Calu3 (cell line): ENCODE results near the gene TIRAP. TPM values are rescaled to one million over a fixed set of nuclear protein-coding genes. Genes with fewer than 3 reads are reported as not detected.

Experiments used
- BruUV-seq: library from RNA; stranded (reverse); fragments of 400-500 nt; replicated peaks from 2 replicates; lab custom pipeline; 2021; lab: Mats Ljungman, UMichigan
- CTCF ChIA-PET: fragments of 300-600 bp; sonication (Branson Sonifier 250); formaldehyde crosslinking; loops from one replicate; lab custom pipeline; 2022; ENCODE audit warnings: antibody characterized with exemption; lab: Charles Lee
- DNase-seq: peaks from one replicate; pipeline ENCODE4 v3.0.0; 2022
- H3K27ac Mint-ChIP-seq: one replicate; pipeline ENCODE4 v1.8.0; 2022; ENCODE audit warnings: mixed read lengths; ENCODE audit not compliant: unreplicated experiment
- H3K27me3 Mint-ChIP-seq: one replicate; pipeline ENCODE4 v1.8.0; 2022; ENCODE audit warnings: mixed read lengths; ENCODE audit not compliant: unreplicated experiment
- H3K36me3 Mint-ChIP-seq: one replicate; pipeline ENCODE4 v1.8.0; 2022; ENCODE audit warnings: mild to moderate bottlenecking, moderate library complexity, mixed read lengths; ENCODE audit not compliant: insufficient read depth, unreplicated experiment
- H3K4me1 Mint-ChIP-seq: one replicate; pipeline ENCODE4 v1.8.0; 2022; ENCODE audit warnings: mild to moderate bottlenecking, low read depth, mixed read lengths; ENCODE audit not compliant: unreplicated experiment
- H3K4me3 Mint-ChIP-seq: one replicate; pipeline ENCODE4 v1.8.0; 2022; ENCODE audit warnings: mild to moderate bottlenecking, low read depth, moderate library complexity, mixed read lengths; ENCODE audit not compliant: unreplicated experiment
- H3K9me3 Mint-ChIP-seq: one replicate; pipeline ENCODE4 v1.8.0; 2022; ENCODE audit warnings: low read depth, mixed read lengths; ENCODE audit not compliant: unreplicated experiment
- CTCF ChIP-seq: fragments of 200-600 bp; IDR thresholded peaks from one replicate; pipeline ENCODE4 v1.8.0; 2022; ENCODE audit warnings: antibody characterized with exemption; ENCODE audit not compliant: unreplicated experiment
- intact Hi-C: fragments of 100-400 bp; cut with micrococcal nuclease; formaldehyde crosslinking; loops from one replicate; pipeline ENCODE4 v1.10.0; 2022; ENCODE audit not compliant: unreplicated experiment
- total RNA-seq: library from RNA; stranded (reverse); gene quantifications from 2 replicates; pipeline ENCODE4 v1.2.3, GENCODE V29; 2022

The TIRAP gene
- total RNA-seq, 1 experiment from 2014 or later, result 8.1 TPM

GRCh38 chr11:126262216-126262615 lies 20.7 kb upstream of the TIRAP start:
- CTCF ChIA-PET, result interaction anchor here (0.8 kb wide), 1 partner anchor 110 kb away, joined by 3 read pairs; no protein-coding TSS in a partner anchor
- H3K36me3 Mint-ChIP-seq, result peaks cover 30% of the 10 kb centered on the region

GRCh38 chr11:126263489-126263888 lies 19.4 kb upstream of the TIRAP start:
- Mint-ChIP-seq H3K27ac (no peak overlapping the region), H3K4me1 (no peaks in the 10 kb centered on the region), H3K36me3 (peaks cover 43% of the 10 kb centered on the region), H3K9me3 (no peaks in the 10 kb centered on the region), H3K4me3 (no peak overlapping the region), H3K27me3 (no peaks in the 10 kb centered on the region)
- DNase-seq, result no peak
- CTCF ChIA-PET, result no interaction called here
- TF ChIP-seq CTCF, result no peak
- BruUV-seq, result no TSS peak
- intact Hi-C loops, result no loop called here

More at GRCh38 chr11:126262216-126262615, 20.7 kb upstream of the TIRAP start:
- no peak for TF ChIP-seq CTCF
- Mint-ChIP-seq H3K27ac (no peak overlapping the region), H3K27me3 (no peaks in the 10 kb centered on the region), H3K4me1 (no peaks in the 10 kb centered on the region), H3K4me3 (no peak overlapping the region), H3K9me3 (no peaks in the 10 kb centered on the region)
- no TSS peak for BruUV-seq
- intact Hi-C loops, result no loop called here
- no peak for DNase-seq

GRCh38 chr11:126265811-126266210 lies 17.1 kb upstream of the TIRAP start:
- DNase-seq, result no peak
- no TSS peak for BruUV-seq
- TF ChIP-seq CTCF, result no peak
- H3K36me3 Mint-ChIP-seq, result peaks cover 58% of the 10 kb centered on the region
- no peaks in the 10 kb centered on the region for H3K9me3 Mint-ChIP-seq
- H3K27ac Mint-ChIP-seq, result peak overlapping the region; percentile 61
- intact Hi-C loops, result no loop called here
- H3K27me3 Mint-ChIP-seq, result no peaks in the 10 kb centered on the region
- CTCF ChIA-PET, result no interaction called here
- H3K4me3 Mint-ChIP-seq, result no peak overlapping the region
- peaks cover 13% of the 10 kb centered on the region for H3K4me1 Mint-ChIP-seq

GRCh38 chr11:126267650-126268049 lies 15.2 kb upstream of the TIRAP start:
- Mint-ChIP-seq H3K27ac (peak overlapping the region; percentile 94), H3K36me3 (peaks cover 59% of the 10 kb centered on the region)
- no TSS peak for BruUV-seq

More at GRCh38 chr11:126267650-126268049, 15.2 kb upstream of the TIRAP start:
- CTCF ChIA-PET, result no interaction called here
- no peaks in the 10 kb centered on the region for H3K27me3 Mint-ChIP-seq
- H3K4me1 Mint-ChIP-seq, result peaks cover 15% of the 10 kb centered on the region
- peak overlapping the region; percentile 93 for H3K4me3 Mint-ChIP-seq
- no peak for DNase-seq
- intact Hi-C loops, result no loop called here
- H3K9me3 Mint-ChIP-seq, result no peaks in the 10 kb centered on the region
- TF ChIP-seq CTCF, result no peak
